GM18505 (cell line): Measurements from ENCODE around the gene LARGE1.

ENCODE experiments used
- ATAC-seq: cut with Tn5 transposase; IDR thresholded peaks from one replicate; pipeline ENCODE4 v1.9.1; 2021; ENCODE audit not compliant: unreplicated experiment
- POLR2A ChIP-seq: IDR thresholded peaks from 4 replicates; pipeline ENCODE4 v1.6.1; 2011; ENCODE audit warnings: borderline replicate concordance; ENCODE audit not compliant: insufficient read depth, insufficient read length; ENCODE audit errors: extremely low read depth

LARGE1 gene

GRCh38 chr22:33889748-33890147 lies 30.5 kb downstream of the LARGE1 start:
- ATAC-seq: no peak
- no peak for TF ChIP-seq POLR2A

- no peak for TF ChIP-seq POLR2A
- no peak for ATAC-seq
Observed at GRCh38 chr22:33888821-33889220, 31.5 kb downstream of the LARGE1 start.

- ATAC-seq: no peak
- TF ChIP-seq POLR2A: no peak
Observed at GRCh38 chr22:33887173-33887572, 33.1 kb downstream of the LARGE1 start.

GRCh38 chr22:33886696-33887095 lies 33.6 kb downstream of the LARGE1 start:
- no peak for ATAC-seq
- no peak for TF ChIP-seq POLR2A

- ATAC-seq: no peak
- TF ChIP-seq POLR2A: no peak
Observed at GRCh38 chr22:33884829-33885228, 35.4 kb downstream of the LARGE1 start.

- no peak for TF ChIP-seq POLR2A
- no peak for ATAC-seq
Observed at GRCh38 chr22:33883961-33884808, 36.1 kb downstream of the LARGE1 start.

GRCh38 chr22:33883561-33883960 lies 36.7 kb downstream of the LARGE1 start:
- no peak for TF ChIP-seq POLR2A
- ATAC-seq: no peak

GRCh38 chr22:33882991-33883390 lies 37.3 kb downstream of the LARGE1 start:
- ATAC-seq: no peak
- no peak for TF ChIP-seq POLR2A

GRCh38 chr22:33880986-33881385 lies 39.3 kb downstream of the LARGE1 start:
- no peak for TF ChIP-seq POLR2A
- no peak for ATAC-seq

- ATAC-seq: no peak
- no peak for TF ChIP-seq POLR2A
Observed at GRCh38 chr22:33879796-33880195, 40.5 kb downstream of the LARGE1 start.

- no peak for TF ChIP-seq POLR2A
- ATAC-seq: no peak
Observed at GRCh38 chr22:33875316-33875715, 45.0 kb downstream of the LARGE1 start.

GRCh38 chr22:33874206-33874605 lies 46.1 kb downstream of the LARGE1 start:
- ATAC-seq: no peak
- TF ChIP-seq POLR2A: no peak

- TF ChIP-seq POLR2A: no peak
- ATAC-seq: no peak
Observed at GRCh38 chr22:33873666-33874065, 46.6 kb downstream of the LARGE1 start.

- no peak for TF ChIP-seq POLR2A
- no peak for ATAC-seq
Observed at GRCh38 chr22:33873186-33873585, 47.1 kb downstream of the LARGE1 start.
